HG02943 (cell line): ENCODE measurements around the gene RANBP3.
"Not testable (repeated sequence)": the region's sequence is repeated elsewhere in the genome, so short reads cannot be mapped to it uniquely, and the experiment has no call there.

Experiments used
- ATAC-seq: cut with Tn5 transposase; IDR thresholded peaks from one replicate; pipeline ENCODE4 v1.9.1; 2021; ENCODE audit warnings: mild to moderate bottlenecking, low read depth, moderate library complexity; ENCODE audit not compliant: unreplicated experiment

RANBP3 gene

GRCh38 chr19:5988517-5989387 lies 10.8 kb upstream of the RANBP3 start:
- ATAC-seq: no peak

- ATAC-seq: no peak
Observed at GRCh38 chr19:5987077-5987818, 9.3 kb upstream of the RANBP3 start.

- not testable (repeated sequence) for ATAC-seq
Observed at GRCh38 chr19:5985837-5986236, 7.9 kb upstream of the RANBP3 start.

- ATAC-seq: no peak
Observed at GRCh38 chr19:5985098-5985783, 7.3 kb upstream of the RANBP3 start.

- ATAC-seq: no peak
Observed at GRCh38 chr19:5984600-5984999, 6.7 kb upstream of the RANBP3 start.

GRCh38 chr19:5983367-5983955 lies 5.5 kb upstream of the RANBP3 start:
- no peak for ATAC-seq

- ATAC-seq: no peak
Observed at GRCh38 chr19:5978606-5979552, 939 bp upstream of the RANBP3 start.

- ATAC-seq: no peak
Observed at GRCh38 chr19:5977222-5977784, 637 bp downstream of the RANBP3 start.

GRCh38 chr19:5976768-5977167 lies 1.2 kb downstream of the RANBP3 start:
- ATAC-seq: no peak

- ATAC-seq: no peak
Observed at GRCh38 chr19:5975388-5975728, 2.6 kb downstream of the RANBP3 start.

- no peak for ATAC-seq
Observed at GRCh38 chr19:5974721-5975387, 3.1 kb downstream of the RANBP3 start.

GRCh38 chr19:5973867-5974635 lies 3.9 kb downstream of the RANBP3 start:
- no peak for ATAC-seq

- no peak for ATAC-seq
Observed at GRCh38 chr19:5973376-5973775, 4.6 kb downstream of the RANBP3 start.

GRCh38 chr19:5972355-5972731 lies 5.6 kb downstream of the RANBP3 start:
- no peak for ATAC-seq

- no peak for ATAC-seq
Observed at GRCh38 chr19:5971714-5972354, 6.1 kb downstream of the RANBP3 start.

GRCh38 chr19:5969476-5969875 lies 8.5 kb downstream of the RANBP3 start:
- ATAC-seq: no peak

GRCh38 chr19:5968431-5969373 lies 9.2 kb downstream of the RANBP3 start:
- no peak for ATAC-seq
